Kidney epithelial cell (primary cell): ENCODE measurements around the gene PPIC. TPM values are rescaled to one million over a fixed set of nuclear protein-coding genes. Genes with fewer than 3 reads are reported as not detected.

Experiments
- DNase-seq: peaks from one replicate; pipeline ENCODE4 v3.0.0-alpha.2; 2010; ENCODE audit warnings: low read depth
- H3K27me3 ChIP-seq: 2 replicates; pipeline ENCODE4 v1.6.0; 2011; ENCODE audit warnings: low read length; ENCODE audit not compliant: control insufficient read depth, insufficient read depth
- H3K36me3 ChIP-seq: 2 replicates; pipeline ENCODE4 v1.5.1; 2011; ENCODE audit warnings: low read length; ENCODE audit not compliant: control insufficient read depth, insufficient read depth
- H3K4me3 ChIP-seq: 2 replicates; pipeline ENCODE4 v1.5.1; 2011; ENCODE audit warnings: low read depth, mild to moderate bottlenecking, control low read depth, low read length
- CTCF ChIP-seq: IDR thresholded peaks from 2 replicates; pipeline ENCODE4 v1.5.1; 2011; ENCODE audit warnings: mild to moderate bottlenecking, moderate library complexity, low read length, control low read depth, inconsistent platforms; ENCODE audit not compliant: insufficient read depth, poor library complexity, severe bottlenecking
- total RNA-seq: library from RNA; depleted of rRNA; stranded (reverse); fragments of >200 nt; gene quantifications from 2 replicates; pipeline ENCODE4 v1.2.3, GENCODE V29; 2015

The PPIC gene
- total RNA-seq, 1 donor from 2014 or later, result 37.4 TPM

GRCh38 chr5:122985954-122986721 lies 50.4 kb downstream of the PPIC start:
- Histone ChIP-seq H3K4me3 (no peak overlapping the region), H3K36me3 (no peaks in the 10 kb centered on the region), H3K27me3 (no peaks in the 10 kb centered on the region)
- TF ChIP-seq CTCF, result no peak
- DNase-seq, result no peak

- no peak overlapping the region for H3K4me3 ChIP-seq
- no peaks in the 10 kb centered on the region for H3K27me3 ChIP-seq
- no peaks in the 10 kb centered on the region for H3K36me3 ChIP-seq
- DNase-seq, result no peak
- TF ChIP-seq CTCF, result no peak
These were observed 51.4 kb downstream of the PPIC start for GRCh38 chr5:122985006-122985700.

- no peak for DNase-seq
- TF ChIP-seq CTCF, result no peak
- Histone ChIP-seq H3K27me3 (no peaks in the 10 kb centered on the region), H3K4me3 (no peak overlapping the region), H3K36me3 (no peaks in the 10 kb centered on the region)
These were observed 52.1 kb downstream of the PPIC start for GRCh38 chr5:122984425-122984824.

DNA sequence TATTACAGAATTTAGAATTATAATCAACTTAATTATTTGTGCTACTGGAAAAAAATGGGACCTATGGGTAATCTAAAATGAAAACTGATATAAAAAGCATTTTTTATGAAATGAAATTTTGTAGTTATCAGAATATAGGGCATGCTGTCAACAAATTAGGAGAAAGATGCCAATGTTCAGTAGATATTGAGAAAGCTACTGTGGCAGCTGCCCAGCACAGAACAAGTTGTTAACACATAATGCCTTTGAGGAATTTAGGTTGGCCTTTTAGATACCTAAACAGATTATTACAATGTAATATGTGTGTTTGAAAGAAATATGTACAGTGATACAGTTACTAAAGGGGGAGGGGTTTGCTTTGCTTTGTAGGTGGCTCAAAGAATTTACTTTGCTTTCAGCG lies 54.1 kb downstream of the PPIC start:
- Histone ChIP-seq H3K36me3 (no peaks in the 10 kb centered on the region), H3K27me3 (no peaks in the 10 kb centered on the region), H3K4me3 (no peak overlapping the region)
- DNase-seq, result no peak
- no peak for TF ChIP-seq CTCF

DNA sequence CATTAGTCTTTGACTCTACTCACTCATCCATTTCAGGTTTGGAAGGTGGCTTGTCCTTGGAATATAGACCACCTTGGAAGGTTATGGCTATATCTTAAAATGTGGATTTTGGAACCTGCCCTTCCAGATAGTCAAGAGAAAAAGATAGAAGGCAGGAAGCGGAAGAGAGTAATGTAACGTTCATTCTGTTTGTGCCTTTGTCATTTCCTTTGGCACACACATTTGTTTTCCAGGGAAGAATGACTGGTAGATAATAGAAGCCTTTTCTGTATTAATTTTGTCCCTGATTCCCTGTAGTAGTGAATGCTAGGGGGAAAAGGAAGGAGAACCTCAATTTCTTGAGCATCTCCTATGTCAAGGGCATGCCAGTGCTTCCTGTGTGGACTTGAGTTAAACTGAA lies 54.7 kb downstream of the PPIC start:
- TF ChIP-seq CTCF, result no peak
- no peaks in the 10 kb centered on the region for H3K36me3 ChIP-seq

More for the DNA sequence above, 54.7 kb downstream of the PPIC start:
- no peak for DNase-seq
- no peak overlapping the region for H3K4me3 ChIP-seq
- no peaks in the 10 kb centered on the region for H3K27me3 ChIP-seq
